Esophagus squamous epithelium (tissue), 4 donors: ENCODE data around the gene UBE2L5.

Experiments
- POLR2A ChIP-seq, 4 donors: fragments of 450-650 bp; IDR thresholded peaks; one replicate each; pipeline ENCODE4 v1.6.1; 2017; ENCODE audit warnings: antibody characterized with exemption in 4 of 4, mild to moderate bottlenecking in 4 of 4, moderate library complexity in 3 of 4
- TF ChIP-seq, protein P1 (sequence below), 6 experiments: fragments of 450-650 bp in 4 of 6; fragments of 200-600 bp in 2 of 6; sonication (generic) in 2 of 6; IDR thresholded peaks; one replicate each; pipeline ENCODE4 v1.5.1; 2016 to 2019; ENCODE audit warnings: antibody characterized with exemption in 6 of 6, mild to moderate bottlenecking in 4 of 6, moderate library complexity in 4 of 6

- no peak for TF ChIP-seq POLR2A (IDR thresholded peaks at IDR 0.05)
- TF ChIP-seq, protein P1, sequence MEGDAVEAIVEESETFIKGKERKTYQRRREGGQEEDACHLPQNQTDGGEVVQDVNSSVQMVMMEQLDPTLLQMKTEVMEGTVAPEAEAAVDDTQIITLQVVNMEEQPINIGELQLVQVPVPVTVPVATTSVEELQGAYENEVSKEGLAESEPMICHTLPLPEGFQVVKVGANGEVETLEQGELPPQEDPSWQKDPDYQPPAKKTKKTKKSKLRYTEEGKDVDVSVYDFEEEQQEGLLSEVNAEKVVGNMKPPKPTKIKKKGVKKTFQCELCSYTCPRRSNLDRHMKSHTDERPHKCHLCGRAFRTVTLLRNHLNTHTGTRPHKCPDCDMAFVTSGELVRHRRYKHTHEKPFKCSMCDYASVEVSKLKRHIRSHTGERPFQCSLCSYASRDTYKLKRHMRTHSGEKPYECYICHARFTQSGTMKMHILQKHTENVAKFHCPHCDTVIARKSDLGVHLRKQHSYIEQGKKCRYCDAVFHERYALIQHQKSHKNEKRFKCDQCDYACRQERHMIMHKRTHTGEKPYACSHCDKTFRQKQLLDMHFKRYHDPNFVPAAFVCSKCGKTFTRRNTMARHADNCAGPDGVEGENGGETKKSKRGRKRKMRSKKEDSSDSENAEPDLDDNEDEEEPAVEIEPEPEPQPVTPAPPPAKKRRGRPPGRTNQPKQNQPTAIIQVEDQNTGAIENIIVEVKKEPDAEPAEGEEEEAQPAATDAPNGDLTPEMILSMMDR (IDR thresholded peaks at IDR 0.05): no peak
Measured at GRCh38 chr13:30423891-30424290, 1.6 kb downstream of the UBE2L5 start.
